Endothelial cell (in vitro differentiated cells): ENCODE measurements around the gene IL27RA. TPM values are rescaled to one million over a fixed set of nuclear protein-coding genes. Genes with fewer than 3 reads are reported as not detected.

ENCODE experiments used
- DNase-seq: peaks from one replicate; pipeline ENCODE4 v3.0.0; 2021; ENCODE audit warnings: low spot score
- H3K27ac Mint-ChIP-seq: one replicate; pipeline ENCODE4 v1.8.0; 2021; ENCODE audit warnings: mixed read lengths, inconsistent platforms; ENCODE audit not compliant: unreplicated experiment
- H3K27me3 Mint-ChIP-seq: one replicate; pipeline ENCODE4 v1.8.0; 2021; ENCODE audit warnings: mild to moderate bottlenecking, moderate library complexity, mixed read lengths, inconsistent platforms; ENCODE audit not compliant: unreplicated experiment
- H3K36me3 Mint-ChIP-seq: one replicate; pipeline ENCODE4 v1.8.0; 2021; ENCODE audit warnings: mild to moderate bottlenecking, low read depth, mixed read lengths, inconsistent platforms; ENCODE audit not compliant: unreplicated experiment
- H3K4me1 Mint-ChIP-seq: one replicate; pipeline ENCODE4 v1.8.0; 2021; ENCODE audit warnings: mild to moderate bottlenecking, mixed read lengths, inconsistent platforms; ENCODE audit not compliant: unreplicated experiment
- H3K4me3 Mint-ChIP-seq: one replicate; pipeline ENCODE4 v1.8.0; 2021; ENCODE audit warnings: mild to moderate bottlenecking, mixed read lengths, inconsistent platforms; ENCODE audit not compliant: unreplicated experiment
- H3K9me3 Mint-ChIP-seq: one replicate; pipeline ENCODE4 v1.8.0; 2021; ENCODE audit warnings: mixed read lengths, inconsistent platforms; ENCODE audit not compliant: unreplicated experiment
- long read RNA-seq: library from polyadenylated mRNA; unstranded; transcript quantifications from one replicate; pipeline ENCODE4 v2.0.0, GENCODE V29; 2020; ENCODE audit not compliant: unreplicated experiment
- total RNA-seq: library from RNA; stranded (reverse); fragmentation: NEBNext Ultra II Directional; extraction: Animal tissue kit (Norgen Biotek cat#: 25700); gene quantifications from one replicate; pipeline ENCODE4 v1.2.1, GENCODE V29; 2021; ENCODE audit not compliant: unreplicated experiment
- TF ChIP-seq, protein P1 (sequence below): fragments of 200-600 bp; sonication (generic); IDR thresholded peaks from one replicate; pipeline ENCODE4 v1.5.0; 2021; ENCODE audit warnings: antibody characterized with exemption; ENCODE audit not compliant: unreplicated experiment

The IL27RA gene
- total RNA-seq: 6.3 TPM
- long read RNA-seq, partial matches to known transcripts: 0 of 5 reads
- long read RNA-seq, other reads (novel, unspliced or antisense): 3 of 5 reads

DNA sequence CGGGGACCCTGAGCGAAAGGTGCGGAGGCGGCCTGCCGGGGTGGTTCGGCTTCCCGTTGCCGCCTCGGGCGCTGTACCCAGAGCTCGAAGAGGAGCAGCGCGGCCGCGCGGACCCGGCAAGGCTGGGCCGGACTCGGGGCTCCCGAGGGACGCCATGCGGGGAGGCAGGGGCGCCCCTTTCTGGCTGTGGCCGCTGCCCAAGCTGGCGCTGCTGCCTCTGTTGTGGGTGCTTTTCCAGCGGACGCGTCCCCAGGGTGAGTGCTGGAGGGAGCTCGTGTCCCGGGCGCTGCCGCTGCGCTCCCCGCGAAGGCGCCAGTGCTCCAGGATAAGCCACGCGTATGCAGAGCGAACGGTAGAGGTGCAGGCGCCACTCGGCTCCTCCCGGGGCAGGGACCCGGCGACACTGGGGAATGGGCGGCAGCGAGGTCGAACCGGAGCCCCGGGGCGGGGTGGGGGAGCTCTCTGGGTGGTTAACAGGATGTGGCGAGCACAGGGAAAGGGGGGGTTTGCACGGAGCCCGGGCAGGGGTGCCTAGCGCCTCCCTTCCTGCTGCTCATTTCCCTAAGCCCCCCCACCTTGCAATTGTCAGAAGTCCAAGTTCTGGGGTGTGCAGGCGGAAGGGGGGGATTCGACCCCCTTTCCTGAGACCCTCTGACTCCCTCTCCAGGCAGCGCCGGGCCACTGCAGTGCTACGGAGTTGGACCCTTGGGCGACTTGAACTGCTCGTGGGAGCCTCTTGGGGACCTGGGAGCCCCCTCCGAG is at the start of gene IL27RA:
TSS of gene IL27RA (plus strand) at position 44 of the 762 bp plus-strand sequence. CDS start at position 155, 111 bp downstream.
- peaks cover 3% of the 10 kb centered on the region for H3K4me1 Mint-ChIP-seq
- TF ChIP-seq, protein P1, sequence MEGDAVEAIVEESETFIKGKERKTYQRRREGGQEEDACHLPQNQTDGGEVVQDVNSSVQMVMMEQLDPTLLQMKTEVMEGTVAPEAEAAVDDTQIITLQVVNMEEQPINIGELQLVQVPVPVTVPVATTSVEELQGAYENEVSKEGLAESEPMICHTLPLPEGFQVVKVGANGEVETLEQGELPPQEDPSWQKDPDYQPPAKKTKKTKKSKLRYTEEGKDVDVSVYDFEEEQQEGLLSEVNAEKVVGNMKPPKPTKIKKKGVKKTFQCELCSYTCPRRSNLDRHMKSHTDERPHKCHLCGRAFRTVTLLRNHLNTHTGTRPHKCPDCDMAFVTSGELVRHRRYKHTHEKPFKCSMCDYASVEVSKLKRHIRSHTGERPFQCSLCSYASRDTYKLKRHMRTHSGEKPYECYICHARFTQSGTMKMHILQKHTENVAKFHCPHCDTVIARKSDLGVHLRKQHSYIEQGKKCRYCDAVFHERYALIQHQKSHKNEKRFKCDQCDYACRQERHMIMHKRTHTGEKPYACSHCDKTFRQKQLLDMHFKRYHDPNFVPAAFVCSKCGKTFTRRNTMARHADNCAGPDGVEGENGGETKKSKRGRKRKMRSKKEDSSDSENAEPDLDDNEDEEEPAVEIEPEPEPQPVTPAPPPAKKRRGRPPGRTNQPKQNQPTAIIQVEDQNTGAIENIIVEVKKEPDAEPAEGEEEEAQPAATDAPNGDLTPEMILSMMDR: peak; percentile 64
- no peaks in the 10 kb centered on the region for H3K9me3 Mint-ChIP-seq
- peak; percentile 52 for DNase-seq
- H3K27ac Mint-ChIP-seq: peak within 1 kb of the TSS; percentile 27
- H3K4me3 Mint-ChIP-seq: peak within 1 kb of the TSS; percentile 81
- peaks cover 10% of the 10 kb centered on the region for H3K27me3 Mint-ChIP-seq
- H3K36me3 Mint-ChIP-seq: no peaks in the 10 kb centered on the region

GRCh38 chr19:13981988-13982501 is 49.5 kb upstream of the IL27RA start:
- Mint-ChIP-seq H3K27ac (no peak overlapping the region), H3K4me3 (no peak overlapping the region), H3K36me3 (no peaks in the 10 kb centered on the region), H3K27me3 (peaks cover 12% of the 10 kb centered on the region), H3K4me1 (peaks cover 11% of the 10 kb centered on the region), H3K9me3 (no peaks in the 10 kb centered on the region)
- TF ChIP-seq, protein P1: no peak
- no peak for DNase-seq

DNA sequence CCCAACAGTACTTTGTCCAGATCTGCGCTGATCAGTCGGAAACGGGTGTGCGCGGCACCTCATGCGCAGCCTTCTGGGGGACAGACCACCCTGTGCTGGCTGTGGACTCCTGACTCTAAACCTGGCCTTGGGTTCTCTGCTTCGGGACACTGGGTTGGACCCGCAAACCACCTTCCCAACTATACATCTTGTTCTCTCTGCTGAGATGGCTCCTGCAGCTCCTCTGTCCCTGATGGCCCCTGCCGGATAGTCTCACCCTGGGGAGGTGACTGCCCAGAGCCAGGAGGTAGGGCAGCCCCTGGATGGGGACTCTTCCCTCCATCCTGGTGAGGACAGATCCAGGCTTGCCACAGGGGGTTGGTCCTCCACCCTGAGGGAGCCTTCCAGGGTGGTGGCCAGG is 48.8 kb upstream of the IL27RA start:
- Mint-ChIP-seq H3K4me1 (peaks cover 18% of the 10 kb centered on the region), H3K27ac (no peak overlapping the region), H3K4me3 (no peak overlapping the region), H3K36me3 (no peaks in the 10 kb centered on the region), H3K9me3 (no peaks in the 10 kb centered on the region), H3K27me3 (peaks cover 13% of the 10 kb centered on the region)
- TF ChIP-seq, protein P1: no peak
- DNase-seq: no peak

DNA sequence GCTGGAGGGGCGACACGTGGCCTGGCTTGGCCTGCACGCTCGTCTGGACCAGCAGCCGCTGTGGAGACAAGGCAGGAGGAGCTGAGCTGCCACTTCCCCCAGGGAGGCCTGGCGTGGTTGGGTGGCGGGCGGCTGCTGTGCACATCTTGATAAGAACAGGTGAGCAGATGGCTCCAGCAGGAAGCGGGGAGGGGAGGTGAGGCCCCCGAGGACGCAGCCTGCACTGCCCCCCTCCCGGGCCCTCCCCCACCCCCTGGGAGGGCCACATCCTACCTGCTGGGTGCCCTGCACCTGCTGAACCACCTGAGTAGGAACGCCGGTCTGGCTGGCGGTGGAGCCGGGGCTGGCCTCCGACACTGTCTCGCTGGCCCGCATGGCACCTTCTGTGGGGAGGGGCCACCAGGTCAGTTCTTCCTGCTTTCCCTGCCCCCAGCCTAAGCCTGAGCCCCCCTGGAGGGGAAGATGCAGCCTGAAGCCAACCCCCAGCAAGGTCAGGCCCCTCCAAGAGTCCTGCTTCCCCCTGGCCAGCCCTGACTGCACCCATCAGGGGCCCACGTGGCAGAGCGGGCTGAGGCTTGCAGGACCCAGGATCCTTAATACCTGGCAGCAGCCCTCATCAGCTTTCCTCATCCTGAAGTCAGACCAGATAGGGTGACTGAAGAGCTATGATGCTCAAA is 48.2 kb upstream of the IL27RA start:
- H3K27me3 Mint-ChIP-seq: peaks cover 14% of the 10 kb centered on the region

More for the DNA sequence above, 48.2 kb upstream of the IL27RA start:
- Mint-ChIP-seq H3K27ac (no peak overlapping the region), H3K4me1 (peaks cover 21% of the 10 kb centered on the region), H3K9me3 (no peaks in the 10 kb centered on the region), H3K4me3 (no peak overlapping the region), H3K36me3 (no peaks in the 10 kb centered on the region)
- no peak for DNase-seq
- TF ChIP-seq, protein P1: no peak
